ENCODE results near the gene KCNK4.
A peak's percentile ranks its signal among the peaks of the same experiment; 100 is the strongest.

The KCNK4 gene

DNA sequence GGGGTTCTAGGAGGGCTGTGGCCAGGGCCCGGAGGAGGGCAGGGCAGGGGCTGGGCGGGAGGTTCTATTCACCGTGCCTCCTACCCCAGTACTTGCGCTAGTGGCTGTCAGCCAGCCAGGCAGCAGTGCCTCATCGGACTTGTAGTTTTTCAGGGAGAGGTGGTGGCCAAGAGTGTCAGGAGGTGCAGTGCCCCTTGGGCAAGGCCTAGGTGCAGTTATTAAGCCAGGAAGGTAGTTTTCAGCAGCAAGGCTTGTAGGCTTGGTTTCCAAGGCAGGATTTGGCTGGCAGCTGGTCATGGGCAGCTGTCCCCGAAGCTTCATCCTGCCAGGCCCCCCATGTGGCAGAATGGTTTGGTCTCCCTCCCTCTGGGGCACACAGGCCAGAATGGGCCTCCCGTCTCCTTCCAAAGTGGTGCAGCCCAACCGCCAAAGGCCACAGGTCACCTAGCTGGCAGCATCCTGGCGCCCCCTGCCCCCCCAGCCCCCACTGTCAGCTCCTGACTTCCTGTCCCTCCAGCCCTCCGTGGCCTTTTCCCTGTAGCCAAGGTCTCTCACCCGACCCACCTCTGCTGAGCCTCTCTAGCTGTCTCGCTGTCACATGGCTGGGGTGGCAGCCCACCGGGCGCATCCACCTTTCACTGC is 57.4 kb downstream of the KCNK4 start:
- Histone ChIP-seq H3K27ac (no peak overlapping the region), H3K4me1 (peaks cover 35 to 96% (median 80%) of the 10 kb centered on the region in 10 experiments), H3K4me2 (peak overlapping the region in 7 of 11 experiments; percentile 3 to 49 (median 39); a peak in 8 of 22 replicates), H3K27me3 (peaks cover 0 to 41% (median 0%) of the 10 kb centered on the region in 11 experiments; a peak in 7 of 22 replicates), H3K36me3 (no peaks in the 10 kb centered on the region; a peak in 2 of 22 replicates), H3K4me3 (no peak overlapping the region), H4K20me1 (peaks cover 0 to 27% (median 15%) of the 10 kb centered on the region in 11 experiments; a peak in 11 of 22 replicates), H3K9ac (no peak overlapping the region), H3K9me3 (replicated peaks in 1 of 11) (no peaks in the 10 kb centered on the region)
- no peak for TF ChIP-seq Cebpa-rat (IDR thresholded peaks at IDR 0.05)

DNA sequence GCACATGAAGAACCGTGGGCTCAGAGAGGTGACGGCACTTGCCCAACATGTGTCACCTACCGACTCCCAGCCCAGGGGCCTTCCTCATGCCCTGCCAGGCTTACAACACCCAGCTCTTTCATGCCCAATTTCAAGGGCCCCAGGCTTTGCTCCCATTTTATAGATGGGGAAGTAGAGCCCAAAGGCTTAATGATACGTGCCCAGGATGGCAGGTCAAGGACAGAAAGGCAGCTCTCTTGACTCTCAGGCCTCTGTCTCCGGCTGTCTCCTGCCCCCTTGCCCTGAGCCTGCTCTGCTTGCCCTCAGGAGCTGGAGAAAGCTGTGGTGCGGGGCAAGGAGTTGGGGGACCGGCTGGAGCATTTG is 57.9 kb downstream of the KCNK4 start:
- Histone ChIP-seq H3K36me3 (no peaks in the 10 kb centered on the region; a peak in 2 of 22 replicates), H3K4me1 (peaks cover 35 to 96% (median 81%) of the 10 kb centered on the region in 10 experiments), H3K27me3 (peaks cover 0 to 45% (median 0%) of the 10 kb centered on the region in 11 experiments; a peak in 7 of 22 replicates), H3K4me2 (peak overlapping the region in 7 of 11 experiments; percentile 3 to 49 (median 39); a peak in 8 of 22 replicates), H3K4me3 (no peak overlapping the region), H3K9me3 (replicated peaks in 1 of 11) (no peaks in the 10 kb centered on the region), H4K20me1 (peaks cover 0 to 27% (median 15%) of the 10 kb centered on the region in 11 experiments; a peak in 11 of 22 replicates), H3K27ac (no peak overlapping the region), H3K9ac (no peak overlapping the region)
- TF ChIP-seq Cebpa-rat (IDR thresholded peaks at IDR 0.05): no peak

DNA sequence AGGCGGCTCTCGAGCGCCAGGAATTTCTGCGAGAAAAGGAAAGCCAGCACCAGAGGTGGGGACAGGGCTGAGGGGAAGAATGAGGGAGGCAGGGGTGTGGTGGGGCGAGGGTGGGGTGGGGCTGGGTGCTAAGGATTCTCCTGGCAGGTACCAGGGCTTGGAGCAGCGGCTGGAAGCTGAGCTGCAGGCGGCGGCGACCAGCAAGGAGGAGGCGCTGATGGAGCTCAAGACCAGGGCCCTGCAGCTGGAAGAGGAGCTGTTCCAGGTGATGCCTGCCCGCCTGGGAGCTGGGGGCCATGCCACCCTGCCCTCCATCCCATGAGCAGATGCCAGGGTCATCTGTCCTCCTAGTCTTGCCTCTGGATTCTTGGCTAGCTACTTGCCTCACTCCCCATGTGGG is 58.3 kb downstream of the KCNK4 start:
- H3K27ac ChIP-seq: no peak overlapping the region
- TF ChIP-seq Cebpa-rat (IDR thresholded peaks at IDR 0.05): no peak
- peaks cover 35 to 96% (median 83%) of the 10 kb centered on the region in 10 experiments for H3K4me1 ChIP-seq
- H3K9ac ChIP-seq: no peak overlapping the region
- no peaks in the 10 kb centered on the region; a peak in 1 of 22 replicates for H3K36me3 ChIP-seq
- H3K4me2 ChIP-seq: peak overlapping the region in 8 of 11 experiments; percentile 2 to 99 (median 94); a peak in 15 of 22 replicates
- H3K27me3 ChIP-seq: peaks cover 0 to 45% (median 0%) of the 10 kb centered on the region in 11 experiments; a peak in 7 of 22 replicates
- H3K9me3 ChIP-seq (replicated peaks in 1 of 11): no peaks in the 10 kb centered on the region
- no peak overlapping the region for H3K4me3 ChIP-seq
- H4K20me1 ChIP-seq: peaks cover 0 to 27% (median 15%) of the 10 kb centered on the region in 11 experiments; a peak in 11 of 22 replicates
